SK-N-SH treated with all-trans-retinoic acid at 6 μM for 48 hours (cell line): ENCODE results near the gene C20orf144.
A peak's percentile ranks its signal among the peaks of the same experiment; 100 is the strongest.

Source experiments
- ATAC-seq: fragments of 200-7000 bp; cut with Tn5 transposase; 3 replicates; pipeline ENCODE4 v1.9.1; 2020; ENCODE audit warnings: mild to moderate bottlenecking, moderate library complexity
- ARNTL ChIP-seq: fragments of 450-650 bp; formaldehyde crosslinking; IDR thresholded peaks from 2 replicates; pipeline ENCODE4 v1.5.0; 2020; ENCODE audit warnings: low read depth, mild to moderate bottlenecking, moderate library complexity, borderline replicate concordance
- BACH2 ChIP-seq: fragments of 250-450 bp; sonication (Bioruptor Pico); IDR thresholded peaks from 2 replicates; pipeline ENCODE4 v1.9.0; 2021; ENCODE audit warnings: mild to moderate bottlenecking, borderline replicate concordance
- CSDC2 ChIP-seq: fragments of 250-450 bp; sonication (Bioruptor Pico); IDR thresholded peaks from 2 replicates; pipeline ENCODE4 v1.5.0; 2020; ENCODE audit warnings: mild to moderate bottlenecking, moderate library complexity
- ESRRG ChIP-seq: fragments of 250-450 bp; sonication (Bioruptor Pico); IDR thresholded peaks from 2 replicates; pipeline ENCODE4 v1.6.1; 2021; ENCODE audit warnings: mild to moderate bottlenecking
- GLIS3 ChIP-seq: fragments of 250-450 bp; sonication (Bioruptor Pico); IDR thresholded peaks from 2 replicates; pipeline ENCODE4 v1.5.0; 2020; ENCODE audit warnings: mild to moderate bottlenecking, moderate library complexity
- ISL1 ChIP-seq: fragments of 250-450 bp; sonication (Bioruptor Pico); IDR thresholded peaks from 2 replicates; pipeline ENCODE4 v2.1.2; 2022; ENCODE audit warnings: mild to moderate bottlenecking, moderate library complexity
- OSR1 ChIP-seq: fragments of 250-450 bp; sonication (Bioruptor Pico); IDR thresholded peaks from 2 replicates; pipeline ENCODE4 v1.8.0; 2022; ENCODE audit warnings: moderate library complexity, mild to moderate bottlenecking, inconsistent platforms
- POU6F1 ChIP-seq: fragments of 250-450 bp; sonication (Bioruptor Pico); IDR thresholded peaks from 2 replicates; pipeline ENCODE4 v1.8.0; 2021; ENCODE audit warnings: low read depth, mild to moderate bottlenecking, moderate library complexity, borderline replicate concordance
- RARB ChIP-seq: fragments of 250-450 bp; sonication (Bioruptor Pico); IDR thresholded peaks from 2 replicates; pipeline ENCODE4 v1.8.0; 2021; ENCODE audit warnings: mild to moderate bottlenecking, moderate library complexity
- SNAI2 ChIP-seq: fragments of 250-450 bp; sonication (Bioruptor Pico); IDR thresholded peaks from 2 replicates; pipeline ENCODE4 v1.5.0; 2020; ENCODE audit warnings: mild to moderate bottlenecking, moderate library complexity
- TCF4 ChIP-seq: fragments of 250-450 bp; sonication (Bioruptor Pico); IDR thresholded peaks from 2 replicates; pipeline ENCODE4 v1.8.0; 2021; ENCODE audit warnings: mild to moderate bottlenecking, moderate library complexity, borderline replicate concordance
- ZFP30 ChIP-seq: fragments of 450-650 bp; formaldehyde crosslinking; IDR thresholded peaks from 2 replicates; pipeline ENCODE4 v1.5.0; 2022; ENCODE audit warnings: mild to moderate bottlenecking, moderate library complexity
- ZNF70 ChIP-seq: fragments of 450-650 bp; formaldehyde crosslinking; IDR thresholded peaks from 2 replicates; pipeline ENCODE4 v1.5.0; 2020; ENCODE audit warnings: mild to moderate bottlenecking, moderate library complexity
- TF ChIP-seq, protein P1 (sequence below): fragments of 250-450 bp; sonication (Bioruptor Pico); IDR thresholded peaks from 2 replicates; pipeline ENCODE4 v1.5.0; 2020; ENCODE audit warnings: mild to moderate bottlenecking, moderate library complexity
- TF ChIP-seq, protein P2 (sequence below): fragments of 250-450 bp; sonication (Bioruptor Pico); IDR thresholded peaks from 2 replicates; pipeline ENCODE4 v1.5.1; 2021; ENCODE audit warnings: mild to moderate bottlenecking, moderate library complexity
- TF ChIP-seq, protein P3 (sequence below): fragments of 250-450 bp; sonication (Bioruptor Pico); IDR thresholded peaks from 2 replicates; pipeline ENCODE4 v1.5.1; 2020; ENCODE audit warnings: low read depth, mild to moderate bottlenecking, moderate library complexity

The C20orf144 gene

GRCh38 chr20:33693741-33694638 is 31.9 kb downstream of the C20orf144 start:
- no peak for ATAC-seq

DNA sequence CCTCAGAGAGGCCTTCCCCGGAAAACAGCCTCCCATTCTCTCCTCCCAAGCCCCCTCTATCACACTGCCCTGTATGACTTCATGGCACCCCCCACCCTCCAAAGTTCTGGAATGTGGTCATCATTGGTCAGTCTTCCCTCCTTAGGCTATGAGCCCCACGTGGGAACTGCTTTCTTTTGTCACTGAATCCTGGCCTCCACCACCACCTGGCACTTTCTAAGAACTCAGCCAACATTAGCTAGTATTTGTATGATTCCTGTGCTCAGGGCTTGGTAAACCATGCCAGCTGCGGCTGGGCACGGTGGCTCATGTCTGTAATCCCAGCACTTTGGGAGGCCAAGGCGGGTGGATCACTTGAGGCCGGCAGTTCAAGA is 32.5 kb downstream of the C20orf144 start:
- ATAC-seq, result no peak
- TF ChIP-seq, protein P1, sequence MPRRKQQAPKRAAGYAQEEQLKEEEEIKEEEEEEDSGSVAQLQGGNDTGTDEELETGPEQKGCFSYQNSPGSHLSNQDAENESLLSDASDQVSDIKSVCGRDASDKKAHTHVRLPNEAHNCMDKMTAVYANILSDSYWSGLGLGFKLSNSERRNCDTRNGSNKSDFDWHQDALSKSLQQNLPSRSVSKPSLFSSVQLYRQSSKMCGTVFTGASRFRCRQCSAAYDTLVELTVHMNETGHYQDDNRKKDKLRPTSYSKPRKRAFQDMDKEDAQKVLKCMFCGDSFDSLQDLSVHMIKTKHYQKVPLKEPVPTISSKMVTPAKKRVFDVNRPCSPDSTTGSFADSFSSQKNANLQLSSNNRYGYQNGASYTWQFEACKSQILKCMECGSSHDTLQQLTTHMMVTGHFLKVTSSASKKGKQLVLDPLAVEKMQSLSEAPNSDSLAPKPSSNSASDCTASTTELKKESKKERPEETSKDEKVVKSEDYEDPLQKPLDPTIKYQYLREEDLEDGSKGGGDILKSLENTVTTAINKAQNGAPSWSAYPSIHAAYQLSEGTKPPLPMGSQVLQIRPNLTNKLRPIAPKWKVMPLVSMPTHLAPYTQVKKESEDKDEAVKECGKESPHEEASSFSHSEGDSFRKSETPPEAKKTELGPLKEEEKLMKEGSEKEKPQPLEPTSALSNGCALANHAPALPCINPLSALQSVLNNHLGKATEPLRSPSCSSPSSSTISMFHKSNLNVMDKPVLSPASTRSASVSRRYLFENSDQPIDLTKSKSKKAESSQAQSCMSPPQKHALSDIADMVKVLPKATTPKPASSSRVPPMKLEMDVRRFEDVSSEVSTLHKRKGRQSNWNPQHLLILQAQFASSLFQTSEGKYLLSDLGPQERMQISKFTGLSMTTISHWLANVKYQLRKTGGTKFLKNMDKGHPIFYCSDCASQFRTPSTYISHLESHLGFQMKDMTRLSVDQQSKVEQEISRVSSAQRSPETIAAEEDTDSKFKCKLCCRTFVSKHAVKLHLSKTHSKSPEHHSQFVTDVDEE (CRISPR knock-in tag), result no peak
- TF ChIP-seq GLIS3 (CRISPR knock-in tag), result no peak
- TF ChIP-seq ARNTL (CRISPR knock-in tag), result no peak
- no peak for TF ChIP-seq ZFP30
- no peak for TF ChIP-seq ESRRG (CRISPR knock-in tag)
- TF ChIP-seq BACH2, result no peak
- TF ChIP-seq, protein P2, sequence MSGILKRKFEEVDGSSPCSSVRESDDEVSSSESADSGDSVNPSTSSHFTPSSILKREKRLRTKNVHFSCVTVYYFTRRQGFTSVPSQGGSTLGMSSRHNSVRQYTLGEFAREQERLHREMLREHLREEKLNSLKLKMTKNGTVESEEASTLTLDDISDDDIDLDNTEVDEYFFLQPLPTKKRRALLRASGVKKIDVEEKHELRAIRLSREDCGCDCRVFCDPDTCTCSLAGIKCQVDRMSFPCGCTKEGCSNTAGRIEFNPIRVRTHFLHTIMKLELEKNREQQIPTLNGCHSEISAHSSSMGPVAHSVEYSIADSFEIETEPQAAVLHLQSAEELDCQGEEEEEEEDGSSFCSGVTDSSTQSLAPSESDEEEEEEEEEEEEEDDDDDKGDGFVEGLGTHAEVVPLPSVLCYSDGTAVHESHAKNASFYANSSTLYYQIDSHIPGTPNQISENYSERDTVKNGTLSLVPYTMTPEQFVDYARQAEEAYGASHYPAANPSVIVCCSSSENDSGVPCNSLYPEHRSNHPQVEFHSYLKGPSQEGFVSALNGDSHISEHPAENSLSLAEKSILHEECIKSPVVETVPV (CRISPR knock-in tag), result no peak
- TF ChIP-seq SNAI2 (CRISPR knock-in tag), result no peak
- no peak for TF ChIP-seq ISL1
- TF ChIP-seq ZNF70 (CRISPR knock-in tag), result no peak
- TF ChIP-seq, protein P3, sequence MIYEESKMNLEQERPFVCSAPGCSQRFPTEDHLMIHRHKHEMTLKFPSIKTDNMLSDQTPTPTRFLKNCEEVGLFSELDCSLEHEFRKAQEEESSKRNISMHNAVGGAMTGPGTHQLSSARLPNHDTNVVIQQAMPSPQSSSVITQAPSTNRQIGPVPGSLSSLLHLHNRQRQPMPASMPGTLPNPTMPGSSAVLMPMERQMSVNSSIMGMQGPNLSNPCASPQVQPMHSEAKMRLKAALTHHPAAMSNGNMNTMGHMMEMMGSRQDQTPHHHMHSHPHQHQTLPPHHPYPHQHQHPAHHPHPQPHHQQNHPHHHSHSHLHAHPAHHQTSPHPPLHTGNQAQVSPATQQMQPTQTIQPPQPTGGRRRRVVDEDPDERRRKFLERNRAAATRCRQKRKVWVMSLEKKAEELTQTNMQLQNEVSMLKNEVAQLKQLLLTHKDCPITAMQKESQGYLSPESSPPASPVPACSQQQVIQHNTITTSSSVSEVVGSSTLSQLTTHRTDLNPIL (CRISPR knock-in tag), result no peak
- TF ChIP-seq OSR1 (CRISPR knock-in tag), result no peak
- TF ChIP-seq CSDC2 (CRISPR knock-in tag), result no peak
- TF ChIP-seq, all 23 proteins: peak for 0

More at GRCh38 chr20:33693741-33694638, 31.9 kb downstream of the C20orf144 start:
- TF ChIP-seq, protein P2 (CRISPR knock-in tag), result no peak
- TF ChIP-seq TCF4, result no peak
- no peak for TF ChIP-seq ZFP30
- no peak for TF ChIP-seq OSR1 (CRISPR knock-in tag)
- TF ChIP-seq RARB (CRISPR knock-in tag), result no peak
- TF ChIP-seq POU6F1 (CRISPR knock-in tag), result no peak
- no peak for TF ChIP-seq ESRRG (CRISPR knock-in tag)
- TF ChIP-seq GLIS3 (CRISPR knock-in tag), result no peak

- ATAC-seq, result peak; percentile 58
Observed at GRCh38 chr20:33696448-33696847, 34.3 kb downstream of the C20orf144 start.

More at GRCh38 chr20:33696448-33696847, 34.3 kb downstream of the C20orf144 start:
- TF ChIP-seq, protein P1 (CRISPR knock-in tag), result peak; percentile 42; the same call in 1 of the 2 replicates
- TF ChIP-seq ESRRG (CRISPR knock-in tag) (no peak), TCF4 (peak; percentile 77; the same call in 1 of the 2 replicates)
